ENCODE data around the gene ZBTB20.

GRCh38 chr3:114565216-114565615, 581.9 kb downstream of the ZBTB20 start:
- no peak for TF ChIP-seq POLR2A (IDR thresholded peaks at IDR 0.05)
- no peak for TF ChIP-seq CTCF (IDR thresholded peaks at IDR 0.05)
- no peak for TF ChIP-seq POLR2AphosphoS5 (IDR thresholded peaks at IDR 0.05)
- no peak for TF ChIP-seq EP300 (IDR thresholded peaks at IDR 0.05)
